H9 (cell line): ENCODE results near the gene MUSTN1. TPM values are rescaled to one million over a fixed set of nuclear protein-coding genes. Genes with fewer than 3 reads are reported as not detected.

Source experiments
- DNase-seq: peaks from one replicate; pipeline ENCODE4 v3.0.0-alpha.2; 2017
- H2AFZ ChIP-seq: one replicate; pipeline ENCODE4 v1.6.1; 2013; ENCODE audit warnings: mild to moderate bottlenecking, low read length, control low read depth, moderate library complexity
- H2AK5ac ChIP-seq: 2 replicates; pipeline ENCODE4 v1.6.1; 2013; ENCODE audit warnings: low read length, control low read depth, mixed read lengths; ENCODE audit not compliant: insufficient read length
- H2BK120ac ChIP-seq: one replicate; pipeline ENCODE4 v1.6.1; 2013; ENCODE audit warnings: low read depth, mild to moderate bottlenecking, low read length, control low read depth, inconsistent platforms; ENCODE audit not compliant: poor library complexity, severe bottlenecking
- H2BK12ac ChIP-seq: 2 replicates; pipeline ENCODE4 v1.6.1; 2013; ENCODE audit warnings: low read length, control low read depth, mixed read lengths, low read depth; ENCODE audit not compliant: insufficient read length
- H2BK15ac ChIP-seq: 2 replicates; pipeline ENCODE4 v1.6.1; 2013; ENCODE audit warnings: low read depth, low read length, control low read depth
- H2BK20ac ChIP-seq: one replicate; pipeline ENCODE4 v1.6.1; 2013; ENCODE audit warnings: low read depth, mild to moderate bottlenecking, low read length, control low read depth, inconsistent platforms; ENCODE audit not compliant: poor library complexity, severe bottlenecking
- H2BK5ac ChIP-seq: 2 replicates; pipeline ENCODE4 v1.6.1; 2013; ENCODE audit warnings: low read length, control low read depth, mixed read lengths; ENCODE audit not compliant: insufficient read length
- H3K14ac ChIP-seq: 2 replicates; pipeline ENCODE4 v1.6.1; 2013; ENCODE audit warnings: low read length, control low read depth; ENCODE audit not compliant: insufficient read depth
- H3K18ac ChIP-seq: 2 replicates; pipeline ENCODE4 v1.6.1; 2013; ENCODE audit warnings: low read depth, mild to moderate bottlenecking, mixed read lengths, low read length, control low read depth; ENCODE audit not compliant: insufficient read length
- H3K23ac ChIP-seq: 2 replicates; pipeline ENCODE4 v1.6.1; 2013; ENCODE audit warnings: low read length, control low read depth, mixed read lengths, low read depth; ENCODE audit not compliant: insufficient read length
- H3K23me2 ChIP-seq: 2 replicates; pipeline ENCODE4 v1.6.1; 2013; ENCODE audit warnings: low read depth, mild to moderate bottlenecking, mixed read lengths, low read length, control low read depth; ENCODE audit not compliant: insufficient read length, poor library complexity, severe bottlenecking
- H3K27ac ChIP-seq: 2 replicates; pipeline ENCODE4 v1.5.1; 2013; ENCODE audit warnings: low read length, control low read depth, mixed read lengths, low read depth; ENCODE audit not compliant: insufficient read length
- H3K27me3 ChIP-seq: 2 replicates; pipeline ENCODE4 v1.6.1; 2013; ENCODE audit warnings: low read length, control low read depth, inconsistent platforms; ENCODE audit not compliant: insufficient read depth
- H3K4ac ChIP-seq: 2 replicates; pipeline ENCODE4 v1.6.1; 2013; ENCODE audit warnings: low read depth, mild to moderate bottlenecking, control low read depth, inconsistent platforms, low read length, moderate library complexity
- H3K4me1 ChIP-seq: 2 replicates; pipeline ENCODE4 v1.6.1; 2013; ENCODE audit warnings: low read length, control low read depth, inconsistent platforms; ENCODE audit not compliant: insufficient read depth
- H3K4me2 ChIP-seq: 2 replicates; pipeline ENCODE4 v1.6.1; 2013; ENCODE audit warnings: low read length, control low read depth, mixed read lengths; ENCODE audit not compliant: insufficient read length, insufficient read depth
- H3K56ac ChIP-seq: 2 replicates; pipeline ENCODE4 v1.6.1; 2013; ENCODE audit warnings: low read depth, mild to moderate bottlenecking, mixed read lengths, low read length, control low read depth; ENCODE audit not compliant: insufficient read length
- H3K79me1 ChIP-seq: 2 replicates; pipeline ENCODE4 v1.6.1; 2013; ENCODE audit warnings: low read depth, mild to moderate bottlenecking, moderate library complexity, low read length, control low read depth, inconsistent platforms; ENCODE audit not compliant: insufficient read depth, poor library complexity, severe bottlenecking
- H3K79me2 ChIP-seq: 2 replicates; pipeline ENCODE4 v1.6.1; 2013; ENCODE audit warnings: low read length, control low read depth, inconsistent platforms; ENCODE audit not compliant: insufficient read depth
- H3K9ac ChIP-seq: 2 replicates; pipeline ENCODE4 v1.6.1; 2013; ENCODE audit warnings: low read length, control low read depth, mixed read lengths; ENCODE audit not compliant: insufficient read length; ENCODE audit errors: extremely low read depth
- H3K9me3 ChIP-seq: one replicate; pipeline ENCODE4 v1.6.1; 2013; ENCODE audit warnings: low read depth, low read length, inconsistent platforms; ENCODE audit not compliant: control insufficient read depth
- H3T11ph ChIP-seq: one replicate; pipeline ENCODE4 v1.6.1; 2013; ENCODE audit warnings: mild to moderate bottlenecking, low read length, control low read depth, inconsistent platforms
- H4K20me1 ChIP-seq: one replicate; pipeline ENCODE4 v1.6.1; 2013; ENCODE audit not compliant: control insufficient read depth, insufficient read length, insufficient read depth
- H4K5ac ChIP-seq: 2 replicates; pipeline ENCODE4 v1.6.1; 2013; ENCODE audit warnings: low read depth, mild to moderate bottlenecking, mixed read lengths, low read length, control low read depth; ENCODE audit not compliant: insufficient read length
- H4K8ac ChIP-seq: replicated peaks from 2 replicates; pipeline ENCODE4 v1.6.1; 2013; ENCODE audit warnings: low read length, control low read depth, mixed read lengths, low read depth; ENCODE audit not compliant: insufficient read length
- H4K91ac ChIP-seq: 2 replicates; pipeline ENCODE4 v1.6.1; 2013; ENCODE audit warnings: low read depth, mild to moderate bottlenecking, moderate library complexity, mixed read lengths, low read length, control low read depth; ENCODE audit not compliant: insufficient read length
- H3K27ac Mint-ChIP-seq, 3 experiments: 2 replicates in 2 of 3; 3 replicates in 1 of 3; pipeline ENCODE4 v1.8.0; 2020 to 2021; ENCODE audit warnings: mixed read lengths in 3 of 3, mild to moderate bottlenecking in 1 of 3, moderate library complexity in 1 of 3
- H3K27me3 Mint-ChIP-seq: 2 replicates; pipeline ENCODE4 v1.8.0; 2021; ENCODE audit warnings: low read depth, mild to moderate bottlenecking, moderate library complexity, mixed read lengths
- H3K36me3 Mint-ChIP-seq, 3 experiments: 2 replicates in 2 of 3; 3 replicates in 1 of 3; pipeline ENCODE4 v1.8.0; 2020 to 2021; ENCODE audit warnings: low read depth in 3 of 3, mixed read lengths in 3 of 3; ENCODE audit not compliant: insufficient read depth in 1 of 3
- H3K4me1 Mint-ChIP-seq, 2 experiments: 2 replicates each; pipeline ENCODE4 v1.8.0; 2020; ENCODE audit warnings: mixed read lengths in 2 of 2
- H3K4me3 Mint-ChIP-seq, 2 experiments: 2 replicates in 1 of 2; 3 replicates in 1 of 2; pipeline ENCODE4 v1.8.0; 2020 to 2021; ENCODE audit warnings: mild to moderate bottlenecking in 2 of 2, mixed read lengths in 2 of 2, moderate library complexity in 1 of 2
- H3K9me3 Mint-ChIP-seq, 2 experiments: 2 replicates in 1 of 2; 3 replicates in 1 of 2; pipeline ENCODE4 v1.8.0; 2020; ENCODE audit warnings: mild to moderate bottlenecking in 2 of 2, mixed read lengths in 2 of 2, moderate library complexity in 1 of 2
- WGBS: extraction: QIAGEN DNeasy Blood & Tissue Kit; methylation state at CpG from one replicate; pipeline ENCODE4 v1.1.7; 2013; ENCODE audit warnings: missing lambda C conversion rate, low lambda C conversion rate, mixed read lengths; ENCODE audit not compliant: insufficient read length; ENCODE audit errors: extremely low coverage; 5-methylcytosine and 5-hydroxymethylcytosine counted together
- total RNA-seq: library from RNA; stranded (reverse); gene quantifications from 2 replicates; pipeline ENCODE4 v1.2.1, GENCODE V29; 2021
- TF ChIP-seq, protein P1 (sequence below): fragments of 200-600 bp; sonication (generic); conservative IDR thresholded peaks from 3 replicates; pipeline ENCODE4 v1.8.0; 2021; ENCODE audit warnings: antibody characterized with exemption, mild to moderate bottlenecking

Gene MUSTN1
- total RNA-seq, 1 experiment from 2014 or later = 0.72 TPM

DNA sequence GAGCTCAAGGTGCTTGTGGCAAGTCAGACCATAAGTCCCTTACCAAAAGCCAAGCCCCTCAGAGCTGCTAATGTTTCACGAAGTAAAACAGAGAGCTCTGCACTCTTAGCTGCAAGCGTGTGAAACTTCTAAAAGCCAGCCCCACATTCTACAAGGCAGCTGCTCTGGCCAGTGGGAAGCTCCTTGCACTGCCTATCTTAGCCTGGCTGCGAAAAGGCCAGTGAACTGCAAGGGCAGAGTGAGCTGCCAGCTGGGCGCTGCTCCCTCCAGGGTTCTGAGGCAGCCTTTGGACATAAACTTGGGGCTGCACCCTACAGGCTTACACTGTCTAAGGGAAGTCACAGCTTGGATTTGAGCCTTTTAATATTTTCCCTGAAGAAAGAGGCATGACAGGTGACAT, 2.2 kb upstream of the MUSTN1 start:
- TF ChIP-seq, protein P1, sequence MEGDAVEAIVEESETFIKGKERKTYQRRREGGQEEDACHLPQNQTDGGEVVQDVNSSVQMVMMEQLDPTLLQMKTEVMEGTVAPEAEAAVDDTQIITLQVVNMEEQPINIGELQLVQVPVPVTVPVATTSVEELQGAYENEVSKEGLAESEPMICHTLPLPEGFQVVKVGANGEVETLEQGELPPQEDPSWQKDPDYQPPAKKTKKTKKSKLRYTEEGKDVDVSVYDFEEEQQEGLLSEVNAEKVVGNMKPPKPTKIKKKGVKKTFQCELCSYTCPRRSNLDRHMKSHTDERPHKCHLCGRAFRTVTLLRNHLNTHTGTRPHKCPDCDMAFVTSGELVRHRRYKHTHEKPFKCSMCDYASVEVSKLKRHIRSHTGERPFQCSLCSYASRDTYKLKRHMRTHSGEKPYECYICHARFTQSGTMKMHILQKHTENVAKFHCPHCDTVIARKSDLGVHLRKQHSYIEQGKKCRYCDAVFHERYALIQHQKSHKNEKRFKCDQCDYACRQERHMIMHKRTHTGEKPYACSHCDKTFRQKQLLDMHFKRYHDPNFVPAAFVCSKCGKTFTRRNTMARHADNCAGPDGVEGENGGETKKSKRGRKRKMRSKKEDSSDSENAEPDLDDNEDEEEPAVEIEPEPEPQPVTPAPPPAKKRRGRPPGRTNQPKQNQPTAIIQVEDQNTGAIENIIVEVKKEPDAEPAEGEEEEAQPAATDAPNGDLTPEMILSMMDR = no peak
- H4K91ac ChIP-seq = no peak overlapping the region
- no peak overlapping the region for H3K18ac ChIP-seq
- WGBS = no CpG with 5 or more reads among the region's 4 CpGs
- H3K79me1 ChIP-seq = no peaks in the 10 kb centered on the region
- peaks cover 0 to 12% (median 1%) of the 10 kb centered on the region in 3 experiments; a peak in 4 of 7 replicates for H3K36me3 Mint-ChIP-seq
- H3K9ac ChIP-seq = no peak overlapping the region
- no peaks in the 10 kb centered on the region; the same call in 1 of the 2 replicates for H3K27me3 ChIP-seq
- H2BK15ac ChIP-seq = no peak overlapping the region
- H3K4me1 ChIP-seq = no peaks in the 10 kb centered on the region
- no peak overlapping the region for H2BK20ac ChIP-seq
- H3T11ph ChIP-seq = no peak overlapping the region
- H3K4me3 Mint-ChIP-seq = no peak overlapping the region
- H3K27ac Mint-ChIP-seq = no peak overlapping the region
- no peak overlapping the region for H3K27ac ChIP-seq
- H3K23me2 ChIP-seq = no peaks in the 10 kb centered on the region
- H3K9me3 Mint-ChIP-seq = no peaks in the 10 kb centered on the region
- no peak overlapping the region for H2AK5ac ChIP-seq
- no peak overlapping the region for H4K8ac ChIP-seq
- H4K20me1 ChIP-seq = no peaks in the 10 kb centered on the region
- no peaks in the 10 kb centered on the region for H3K9me3 ChIP-seq
- H2BK5ac ChIP-seq = no peak overlapping the region
- no peak overlapping the region for H4K5ac ChIP-seq
- H2BK120ac ChIP-seq = no peak overlapping the region
- H2AFZ ChIP-seq = no peak overlapping the region
- H3K27me3 Mint-ChIP-seq = no peaks in the 10 kb centered on the region
- H2BK12ac ChIP-seq = no peak overlapping the region
- H3K4me1 Mint-ChIP-seq = peaks cover 13 to 24% of the 10 kb centered on the region in 2 experiments
- no peak overlapping the region for H3K23ac ChIP-seq
- no peak overlapping the region for H3K56ac ChIP-seq
- no peak for DNase-seq
- H3K4ac ChIP-seq = no peak overlapping the region
- no peak overlapping the region for H3K4me2 ChIP-seq
- H3K14ac ChIP-seq = no peak overlapping the region
- no peaks in the 10 kb centered on the region for H3K79me2 ChIP-seq
